Measurements from ENCODE around the gene MAPT.

- TF ChIP-seq POLR2AphosphoS5 (IDR thresholded peaks at IDR 0.05) (no peak), CTCF (IDR thresholded peaks at IDR 0.05) (no peak)
These were observed 23.9 kb downstream of the MAPT start for GRCh38 chr17:45918241-45918745.
